NCI-H187 (cell line): Measurements from ENCODE around the gene MMP24.

Experiments used
- DNase-seq, 2 experiments: peaks; one replicate each; lab custom pipeline; 2025; lab: John Stamatoyannopoulos, UW

The MMP24 gene

GRCh38 chr20:35279533-35280174 is 53.2 kb downstream of the MMP24 start:
- no peak for DNase-seq

- DNase-seq = no peak
Observed at GRCh38 chr20:35280523-35280922, 54.0 kb downstream of the MMP24 start.

GRCh38 chr20:35281506-35282101 is 55.1 kb downstream of the MMP24 start:
- no peak for DNase-seq

DNA sequence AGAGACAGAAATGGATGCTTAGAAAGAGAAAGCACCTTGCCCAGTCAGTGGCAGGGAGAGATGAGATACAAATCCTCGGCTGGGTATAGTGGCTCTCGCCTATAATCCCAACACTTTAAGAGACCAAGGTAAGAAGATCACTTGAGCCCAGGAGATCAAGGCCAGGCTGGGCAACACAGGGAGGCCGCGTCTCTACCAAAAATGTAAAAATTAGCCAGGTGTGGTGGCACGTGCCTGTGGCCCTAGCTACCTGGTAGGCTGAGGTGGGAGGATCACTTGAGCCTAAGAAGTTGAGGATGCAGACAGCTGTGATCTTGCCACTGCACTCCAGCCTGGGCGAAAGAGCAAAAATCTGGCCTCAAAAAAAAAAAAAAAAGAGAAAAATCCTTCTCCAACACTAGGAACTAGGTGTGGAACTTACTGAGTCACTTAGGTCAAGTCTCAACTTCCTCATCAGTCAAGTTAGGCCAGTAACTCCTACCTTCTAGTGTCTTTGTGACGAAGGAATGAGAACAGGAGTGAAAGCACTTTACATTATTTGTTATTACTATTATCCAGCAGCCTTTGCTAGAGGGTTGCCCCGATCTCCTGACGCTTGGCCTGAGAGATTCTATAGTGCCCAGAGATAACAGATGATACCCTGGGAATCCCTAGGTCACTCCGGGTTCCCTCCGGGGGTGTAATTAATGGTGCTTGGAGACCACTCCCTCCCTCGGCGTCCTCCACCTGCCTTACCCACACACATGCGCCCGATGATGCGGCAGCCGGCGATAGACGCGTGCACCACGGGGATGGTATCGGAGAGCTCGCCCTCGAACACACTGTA is 57.2 kb downstream of the MMP24 start:
- no peak for DNase-seq

- DNase-seq = peak; percentile 40 to 74
Observed at GRCh38 chr20:35284267-35284991, 57.9 kb downstream of the MMP24 start, which contains the start of gene EIF6. TSS of gene EIF6 (minus strand) at chr20:35284772. CDS start at chr20:35284487, 285 bp downstream.

DNA sequence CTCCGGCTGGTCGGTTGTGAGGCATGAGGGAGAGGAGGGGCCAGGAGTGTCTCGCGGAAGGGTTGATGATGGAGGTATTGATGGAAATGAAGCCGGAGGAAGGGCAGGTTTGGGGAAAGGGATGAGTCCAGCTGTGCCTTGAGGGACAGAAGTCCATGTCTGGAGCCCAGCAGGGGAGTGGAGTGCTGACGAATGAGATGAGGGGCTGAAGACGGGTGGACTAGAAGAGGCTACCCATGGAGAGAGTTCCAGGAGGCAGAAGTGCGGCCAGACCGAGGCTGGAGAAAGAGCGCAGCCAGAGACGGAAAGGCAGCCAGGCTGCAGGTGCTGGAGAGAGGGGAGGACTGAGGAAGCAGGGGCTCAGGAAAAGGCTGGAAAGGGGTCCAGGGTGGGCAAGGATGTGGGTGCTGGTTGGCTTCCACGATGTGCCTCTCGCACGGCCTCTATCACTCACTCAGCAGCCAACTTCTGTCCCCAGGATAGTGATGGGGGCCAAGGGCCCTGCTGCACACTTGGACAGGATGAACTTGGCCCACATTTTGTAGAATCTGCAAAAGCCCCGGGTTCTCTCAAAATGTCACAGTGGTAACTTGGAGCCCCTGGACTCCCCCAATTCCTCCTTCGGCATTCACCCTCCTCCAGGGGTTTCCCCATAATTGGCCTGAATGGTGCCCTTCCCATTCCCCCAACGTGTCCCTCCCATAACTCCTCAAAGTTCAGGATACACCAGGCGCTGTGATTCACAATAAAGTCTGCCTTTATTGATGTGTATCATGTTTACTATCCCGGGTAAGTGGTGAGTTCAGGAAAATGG is 58.7 kb downstream of the MMP24 start:
- no peak for DNase-seq

GRCh38 chr20:35285806-35286076 is 59.3 kb downstream of the MMP24 start:
- DNase-seq = no peak

GRCh38 chr20:35286077-35286898 is 59.8 kb downstream of the MMP24 start:
- DNase-seq = no peak

DNA sequence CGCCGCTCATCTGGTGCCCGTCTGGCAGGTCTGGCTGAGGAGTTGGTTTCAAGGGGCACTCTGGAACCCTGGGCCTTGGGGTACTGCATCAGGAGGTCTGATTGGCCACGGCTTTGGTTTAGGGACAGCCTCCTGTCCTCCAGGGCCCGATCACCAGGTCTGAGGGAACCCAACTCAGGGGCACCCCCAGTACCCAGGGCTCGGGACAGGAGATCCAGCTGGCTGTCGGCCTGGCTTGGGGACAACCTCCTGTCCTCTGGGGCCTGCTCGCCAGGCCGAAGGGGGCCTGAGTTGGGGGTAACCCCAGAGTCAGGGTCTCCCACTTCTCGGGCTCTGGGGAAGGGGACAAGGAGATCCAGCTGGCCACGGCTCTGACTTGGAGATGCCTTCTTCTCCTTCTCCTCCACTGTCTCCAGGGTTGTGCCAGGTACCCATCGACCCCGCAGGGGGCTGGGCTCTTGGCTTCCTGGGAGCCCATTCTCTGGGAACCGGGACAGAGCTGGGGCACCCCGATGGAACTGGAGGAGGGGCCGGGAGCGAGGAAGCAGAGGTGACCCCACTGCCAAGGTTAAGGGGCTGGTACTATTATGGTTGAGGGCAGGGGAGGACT is 60.5 kb downstream of the MMP24 start:
- DNase-seq = no peak

- no peak for DNase-seq
Observed at GRCh38 chr20:35287509-35288324, 61.2 kb downstream of the MMP24 start.

DNA sequence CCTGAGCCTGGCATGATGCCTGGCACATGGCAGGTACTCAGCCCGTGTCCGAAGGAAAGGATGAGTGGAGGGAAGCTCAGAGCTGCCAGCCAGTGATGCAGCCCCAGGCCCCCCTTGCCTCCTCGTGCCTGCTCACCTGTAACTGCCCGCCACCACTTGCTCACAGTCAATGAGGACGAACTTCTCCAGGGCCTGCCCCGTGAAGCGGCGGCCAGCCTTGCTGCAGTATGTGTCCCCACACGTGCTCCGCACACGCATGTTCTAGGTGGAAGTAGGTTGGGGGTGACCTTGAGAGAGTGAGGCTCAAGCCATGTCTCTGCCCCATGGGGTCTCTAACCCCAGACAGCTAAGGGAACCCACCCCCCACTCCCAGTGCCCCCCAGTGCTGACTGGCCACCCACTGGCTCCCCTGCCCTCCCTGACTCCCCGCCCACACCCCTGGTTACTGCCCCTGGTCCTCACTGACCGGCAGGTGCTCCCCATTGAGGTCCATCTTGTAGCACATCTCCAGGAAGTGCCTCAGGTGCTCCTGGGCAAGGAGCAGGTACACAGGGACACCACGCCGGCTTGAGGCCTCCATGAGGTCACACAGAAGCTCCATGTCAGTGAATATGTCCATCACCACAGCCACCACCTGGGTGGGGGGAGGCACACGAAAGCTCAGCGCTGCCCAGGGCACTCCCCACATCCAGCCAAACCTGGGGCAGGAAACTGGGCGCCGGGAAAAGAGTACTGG is 62.0 kb downstream of the MMP24 start:
- no peak for DNase-seq

DNA sequence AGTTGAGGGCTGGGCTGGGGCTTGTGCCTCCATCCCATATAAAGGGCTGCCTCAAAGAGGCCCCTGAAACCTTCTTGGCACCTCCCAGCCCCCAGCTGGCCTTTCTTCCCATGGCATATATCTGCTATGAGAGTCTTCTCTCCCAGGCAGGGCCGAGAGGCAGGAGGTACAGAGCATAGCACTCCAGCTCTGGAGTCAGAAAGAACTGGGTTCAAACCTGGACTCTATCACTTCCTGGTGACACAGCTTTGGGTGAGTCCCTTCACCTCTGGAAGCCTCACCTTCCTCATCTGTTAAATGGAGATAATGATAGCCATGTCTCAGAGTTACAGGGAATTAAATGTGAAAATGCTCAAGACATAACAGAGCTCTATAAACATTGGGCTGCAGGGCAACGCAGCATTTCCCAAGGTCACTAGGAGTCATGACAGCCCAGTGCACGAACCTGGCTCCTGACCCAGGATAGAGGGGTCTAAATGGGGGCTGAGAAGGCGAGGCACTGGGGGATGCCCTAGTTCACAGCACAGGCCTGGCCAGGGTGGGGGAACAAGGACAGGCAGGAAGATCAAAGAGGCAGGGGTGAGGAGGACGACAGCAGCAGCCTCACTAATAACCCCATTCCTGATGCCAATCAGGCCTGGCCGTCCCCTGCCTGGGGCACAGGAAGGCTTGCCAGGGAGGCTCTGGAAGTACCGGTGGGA is 63.8 kb downstream of the MMP24 start:
- no peak for DNase-seq

DNA sequence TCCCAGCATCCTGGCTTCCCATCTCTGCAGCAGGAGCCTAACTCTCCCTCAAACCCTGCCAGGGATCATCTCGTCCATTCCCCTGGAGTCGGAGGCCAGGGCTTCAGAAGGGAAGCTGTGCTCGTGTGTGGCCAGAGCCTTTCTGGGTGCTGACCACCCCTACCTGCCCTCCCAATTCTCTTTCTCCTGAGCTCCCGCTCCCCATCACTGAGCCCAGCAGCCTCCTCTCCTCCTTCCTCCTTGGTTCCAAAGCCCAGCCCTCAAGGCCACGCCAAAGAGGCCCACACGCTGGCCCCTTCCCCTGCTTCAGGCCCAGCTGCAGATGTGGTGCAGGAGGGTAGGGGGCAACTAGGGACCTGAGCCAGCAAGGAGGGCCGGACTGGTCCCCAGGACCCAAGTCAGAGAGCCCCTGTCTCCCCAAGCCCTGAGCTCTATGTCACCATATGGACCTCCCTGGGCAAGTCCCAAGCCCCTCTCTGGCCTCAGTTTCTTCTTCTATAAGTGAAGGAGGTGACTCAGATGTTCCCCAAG is 64.5 kb downstream of the MMP24 start:
- DNase-seq = no peak

- no peak for DNase-seq
Observed at GRCh38 chr20:35291654-35292503, 65.4 kb downstream of the MMP24 start, which contains the start of gene FAM83C. TSS of gene FAM83C (minus strand) at chr20:35292425. CDS start at chr20:35292304, 121 bp downstream.

DNA sequence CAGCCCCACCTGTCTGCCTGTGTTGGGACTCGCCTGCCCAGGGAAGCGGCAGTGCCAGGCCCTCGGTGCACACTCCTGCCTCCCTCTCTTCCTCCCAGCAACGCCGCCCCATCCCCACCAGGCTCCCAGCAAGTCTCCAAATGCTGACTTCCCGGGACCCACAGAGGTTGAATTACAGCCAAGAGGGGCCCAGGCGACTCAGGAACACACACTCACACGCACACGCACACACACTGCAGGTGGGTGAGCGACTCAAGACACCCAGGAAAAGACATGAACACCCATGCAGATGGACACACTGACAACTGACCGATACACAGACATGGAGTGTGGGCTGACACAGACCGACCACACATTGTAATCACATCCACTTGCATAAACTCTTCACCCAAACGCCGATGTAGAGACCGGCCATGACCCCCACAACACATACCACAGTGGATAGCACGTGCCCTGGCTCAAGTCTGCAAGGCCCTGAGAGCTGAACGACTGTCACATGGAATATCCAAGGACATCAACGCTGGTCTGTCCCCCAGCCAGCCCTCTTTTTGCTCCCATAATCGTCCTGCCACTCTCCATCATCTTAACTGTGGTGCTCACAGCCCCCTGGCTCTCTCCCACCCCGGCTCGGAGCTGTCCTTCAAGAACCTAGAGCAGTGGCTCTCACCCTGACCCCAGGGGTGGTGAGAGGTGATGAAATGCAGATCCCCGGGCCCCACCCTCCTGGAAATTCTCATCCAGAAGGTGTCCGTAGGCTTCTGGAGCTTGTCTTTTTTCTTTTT is 66.2 kb downstream of the MMP24 start:
- no peak for DNase-seq
